ENCODE data around the gene BGLAP.

DNA sequence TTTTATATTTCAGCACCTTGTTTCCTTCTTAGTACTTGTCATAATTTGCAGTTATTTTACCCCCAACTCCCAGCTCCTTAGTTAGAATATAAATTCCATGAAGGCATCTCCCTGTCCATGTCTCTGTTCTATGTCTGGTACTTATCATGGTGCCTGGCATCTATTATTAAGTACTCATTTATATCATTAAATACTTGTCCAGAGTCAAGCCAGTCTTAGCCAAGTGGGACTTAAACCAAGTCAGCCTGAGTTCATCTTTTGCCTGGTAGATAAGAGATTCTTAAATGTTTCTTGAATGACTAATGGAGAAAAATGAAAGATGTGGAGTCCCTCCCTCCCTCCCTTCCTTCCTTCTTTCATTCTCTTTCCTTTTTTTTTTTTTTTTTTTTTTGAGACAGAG, 38.7 kb upstream of the BGLAP start:
- no peak for TF ChIP-seq GATA3 (IDR thresholded peaks at IDR 0.05; ENCODE audit: low read depth, low read length)
- TF ChIP-seq GATA2 (IDR thresholded peaks at IDR 0.05; ENCODE audit: low read depth, low read length), result no peak

Data from SH-SY5Y (cell line).